GM21367 (cell line): ENCODE results near the gene FAM83F.

Source experiments
- ATAC-seq: cut with Tn5 transposase; IDR thresholded peaks from one replicate; pipeline ENCODE4 v1.9.1; 2021; ENCODE audit not compliant: unreplicated experiment

The FAM83F gene

GRCh38 chr22:39965748-39966147 is 29.0 kb upstream of the FAM83F start:
- no peak for ATAC-seq

GRCh38 chr22:39966470-39966869 is 28.3 kb upstream of the FAM83F start:
- ATAC-seq = no peak

GRCh38 chr22:39967103-39967829 is 27.5 kb upstream of the FAM83F start:
- ATAC-seq = no peak

DNA sequence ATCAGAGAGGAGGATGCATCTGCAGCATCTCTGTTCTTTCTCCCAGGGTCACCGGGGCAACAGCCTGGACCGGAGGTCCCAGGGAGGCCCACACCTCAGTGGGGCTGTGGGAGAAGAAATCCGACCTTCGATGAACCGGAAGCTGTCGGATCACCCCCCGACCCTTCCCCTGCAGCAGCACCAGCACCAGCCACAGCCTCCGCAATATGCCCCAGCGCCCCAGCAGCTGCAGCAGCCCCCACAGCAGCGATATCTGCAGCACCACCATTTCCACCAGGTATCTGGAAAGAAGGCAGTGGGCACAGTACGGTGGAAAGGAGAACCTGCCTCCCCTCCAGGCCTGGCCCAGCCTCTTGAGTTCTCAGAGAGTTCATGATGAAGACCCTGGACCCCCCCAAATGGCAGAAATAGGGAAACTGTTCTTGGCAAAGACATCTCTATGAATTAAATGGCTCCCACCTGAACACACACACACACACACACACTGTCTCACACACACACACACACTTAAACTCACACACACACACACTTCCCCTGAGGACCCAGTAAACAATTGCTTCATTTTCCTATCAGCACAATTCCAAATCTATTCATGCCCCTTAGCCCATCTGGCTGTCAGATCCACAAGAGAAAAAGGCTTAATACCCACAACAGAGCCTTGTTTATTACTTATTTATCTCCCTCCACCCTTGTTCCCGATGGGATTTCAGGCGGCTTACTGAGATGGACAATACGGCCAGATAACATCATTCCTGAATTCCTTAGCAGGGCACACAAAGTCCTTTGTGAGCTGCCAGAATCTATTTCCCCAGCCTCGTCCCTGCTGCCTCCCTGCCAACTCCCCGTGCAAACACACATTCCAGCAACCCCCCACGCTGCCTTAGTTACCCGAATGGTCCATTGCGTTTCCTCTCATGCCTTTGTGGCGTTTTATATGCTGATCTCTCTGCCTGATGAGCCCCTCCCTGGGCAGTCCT is 26.5 kb upstream of the FAM83F start:
- no peak for ATAC-seq

DNA sequence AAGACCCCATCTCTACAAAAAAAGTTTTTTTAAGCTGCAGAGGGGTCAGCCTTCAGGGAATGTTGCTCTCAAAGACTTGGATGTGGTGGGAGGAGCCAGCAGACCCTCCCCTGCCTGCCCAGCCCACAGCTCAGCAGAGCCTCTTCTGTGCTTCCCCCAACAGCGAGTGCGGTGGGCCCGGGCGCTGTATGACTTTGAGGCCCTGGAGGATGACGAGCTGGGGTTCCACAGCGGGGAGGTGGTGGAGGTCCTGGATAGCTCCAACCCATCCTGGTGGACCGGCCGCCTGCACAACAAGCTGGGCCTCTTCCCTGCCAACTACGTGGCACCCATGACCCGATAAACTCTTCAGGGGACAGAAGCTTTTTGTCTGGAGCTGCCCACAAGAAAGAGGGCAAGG is 24.0 kb upstream of the FAM83F start:
- ATAC-seq = no peak

DNA sequence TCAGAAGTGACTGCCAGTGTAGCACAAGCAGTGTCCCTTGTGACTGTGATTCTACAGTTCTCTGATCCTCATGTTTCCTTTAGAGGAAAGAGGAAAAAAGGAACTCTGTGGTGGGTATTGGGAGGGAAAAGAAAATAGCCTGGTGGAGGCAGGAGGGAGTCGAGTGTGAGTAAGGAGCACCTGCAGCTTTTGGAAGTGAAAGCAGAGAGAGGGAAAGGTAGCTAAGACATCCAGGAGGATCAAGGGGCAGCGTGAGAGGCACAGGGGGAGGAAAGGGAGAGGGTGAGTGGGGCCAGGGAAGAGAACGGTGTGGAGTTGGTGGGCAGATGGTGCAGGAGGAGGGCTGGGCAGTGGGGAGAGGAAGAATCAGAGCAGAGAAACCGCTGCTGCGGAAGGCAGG is 22.1 kb upstream of the FAM83F start:
- no peak for ATAC-seq

DNA sequence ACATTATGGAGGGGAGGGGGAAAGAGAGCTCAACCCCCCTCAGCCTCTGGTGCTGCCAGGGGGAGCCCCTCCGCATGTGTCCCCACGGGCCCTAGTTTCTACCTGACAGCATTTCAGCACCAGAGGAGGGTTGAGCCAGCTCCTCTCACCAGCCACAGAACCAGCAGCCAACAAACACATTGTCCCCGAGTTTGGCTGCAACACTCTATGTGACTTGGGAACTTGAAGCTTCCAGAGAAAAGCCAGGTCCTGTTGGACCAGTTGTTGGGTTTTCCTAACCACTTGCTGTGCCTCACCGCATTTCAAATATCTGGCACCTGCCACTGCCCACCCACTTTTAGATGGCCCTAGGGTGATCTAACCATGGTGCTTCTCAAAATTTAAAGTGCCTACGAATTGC is 21.1 kb upstream of the FAM83F start:
- no peak for ATAC-seq

DNA sequence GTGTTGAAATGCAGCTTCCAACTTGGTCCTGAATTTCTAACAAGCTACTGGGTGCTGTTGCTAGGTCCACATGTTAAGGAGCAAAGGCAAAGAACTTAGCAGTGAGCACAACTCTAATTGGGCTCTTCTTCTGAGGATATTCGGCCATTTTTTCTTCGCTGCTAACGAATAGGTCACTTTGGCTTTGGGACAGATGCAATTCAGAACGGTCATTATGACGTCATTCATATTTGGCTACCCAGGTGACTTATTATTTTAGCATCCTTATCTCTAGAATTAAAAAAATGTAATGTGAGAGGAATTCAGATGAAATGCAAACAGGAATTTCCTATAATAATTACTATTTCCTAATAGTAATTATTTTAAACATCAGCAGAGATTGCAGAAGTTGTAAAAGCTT is 20.7 kb upstream of the FAM83F start:
- ATAC-seq = no peak

- ATAC-seq = no peak
These were observed 15.7 kb upstream of the FAM83F start for GRCh38 chr22:39979048-39979447.

DNA sequence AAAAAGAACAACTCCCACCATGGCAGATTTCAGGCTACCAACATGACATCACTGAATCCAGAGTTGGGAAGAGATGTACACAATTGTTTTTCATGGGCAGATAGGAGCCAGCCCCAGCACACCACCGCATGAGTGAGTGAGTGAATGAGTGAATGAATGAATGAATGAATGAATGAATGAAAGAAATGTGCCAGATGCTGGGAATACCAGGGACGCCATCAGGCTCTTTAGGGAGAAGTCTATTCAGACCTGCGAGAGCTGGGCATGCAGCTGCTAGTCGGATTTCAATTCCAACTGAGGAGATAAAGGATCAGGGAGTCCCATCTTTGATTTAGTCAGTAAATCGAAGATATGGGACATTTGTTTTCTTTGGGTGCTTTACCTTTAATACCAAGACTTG is 15.3 kb upstream of the FAM83F start:
- ATAC-seq = no peak

DNA sequence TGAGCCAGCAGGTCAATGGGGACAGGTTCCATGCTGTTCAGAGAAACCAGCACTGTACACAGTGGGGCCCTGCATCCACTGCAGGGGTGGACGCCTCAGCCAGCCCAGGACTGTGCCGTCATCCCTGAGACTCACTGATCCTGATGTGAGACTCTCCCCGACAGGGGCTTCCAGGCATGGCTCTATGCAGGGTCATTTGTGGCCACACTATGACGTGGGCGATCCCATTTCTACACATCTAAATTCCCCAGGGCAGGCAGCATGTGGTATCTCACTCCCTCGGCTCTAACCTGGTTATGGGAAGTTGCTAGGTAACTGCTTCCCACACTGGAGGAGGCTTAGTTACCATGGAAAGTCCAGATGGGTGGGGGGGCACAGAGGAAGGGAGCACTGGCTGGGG is 14.2 kb upstream of the FAM83F start:
- ATAC-seq = no peak

DNA sequence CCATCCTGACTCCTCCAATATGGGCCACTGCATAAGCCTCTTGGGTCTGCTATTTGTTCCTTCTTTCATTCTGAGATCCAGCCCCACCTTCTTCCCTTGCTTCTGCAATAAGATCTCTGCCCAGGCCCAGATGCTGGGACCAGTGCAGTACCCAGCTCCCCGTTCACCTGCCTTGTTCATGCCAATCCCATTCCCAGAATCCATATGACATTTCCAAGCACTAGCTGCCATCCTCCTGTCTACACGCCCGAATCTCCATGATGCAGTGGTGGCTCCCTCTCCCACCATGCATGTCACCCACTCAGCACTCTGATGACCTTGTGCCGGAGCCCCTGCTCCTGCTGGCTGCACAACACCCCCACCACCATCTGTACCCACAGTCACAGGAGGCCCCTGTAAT is 11.4 kb upstream of the FAM83F start:
- no peak for ATAC-seq

GRCh38 chr22:39984006-39984405 is 10.7 kb upstream of the FAM83F start:
- ATAC-seq = no peak

DNA sequence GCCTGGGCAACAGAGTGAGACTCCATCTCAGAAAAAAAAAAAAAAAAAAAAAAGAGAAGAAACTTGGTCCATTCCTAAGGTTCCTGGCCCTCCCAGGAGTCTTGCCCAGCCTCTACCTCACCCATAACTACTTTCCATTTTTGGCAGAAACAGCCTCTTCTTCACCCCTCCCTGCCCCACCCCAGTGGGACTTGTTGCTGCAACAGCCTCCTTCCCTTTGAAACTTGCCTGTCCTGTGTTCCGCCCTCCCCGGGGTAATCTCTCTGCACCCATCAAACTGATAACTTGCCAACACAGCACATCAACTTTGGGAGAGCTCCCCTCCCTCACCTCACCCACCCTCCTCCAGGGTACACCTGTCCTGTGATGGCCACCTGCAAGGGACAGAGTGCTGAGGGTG is 10.0 kb upstream of the FAM83F start:
- no peak for ATAC-seq

DNA sequence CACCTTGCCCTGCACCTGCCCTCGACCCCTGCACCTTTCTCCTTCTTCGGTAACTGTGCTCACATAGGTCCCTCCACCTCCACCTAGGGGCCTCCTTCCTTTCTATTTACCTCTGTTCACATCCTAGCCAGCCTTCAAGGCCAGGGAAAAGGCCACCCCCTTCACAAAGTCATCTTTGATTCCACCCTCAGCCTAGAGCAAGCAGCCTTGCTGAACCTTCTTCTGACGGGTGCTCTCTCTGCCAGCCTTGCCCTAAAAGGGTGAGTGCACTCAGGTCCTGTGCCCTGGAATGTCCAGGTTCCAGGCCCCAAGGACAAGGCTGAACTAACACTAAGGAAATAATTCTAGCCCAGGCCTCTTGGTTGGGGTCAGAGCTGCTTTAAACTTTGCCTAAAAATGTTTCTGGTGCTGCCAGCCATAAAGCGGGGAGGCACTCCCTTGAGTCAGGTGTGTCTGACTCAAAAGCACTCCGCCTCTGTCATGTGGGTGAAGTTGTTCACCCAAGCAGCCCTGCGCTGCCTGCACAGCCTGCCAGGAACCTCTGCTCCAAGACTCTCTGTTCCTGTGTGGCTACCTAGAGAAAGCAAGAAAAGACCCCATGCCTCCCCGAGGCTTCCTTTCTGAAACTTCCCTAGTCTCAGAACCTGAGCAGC is 9.2 kb upstream of the FAM83F start:
- ATAC-seq = no peak

DNA sequence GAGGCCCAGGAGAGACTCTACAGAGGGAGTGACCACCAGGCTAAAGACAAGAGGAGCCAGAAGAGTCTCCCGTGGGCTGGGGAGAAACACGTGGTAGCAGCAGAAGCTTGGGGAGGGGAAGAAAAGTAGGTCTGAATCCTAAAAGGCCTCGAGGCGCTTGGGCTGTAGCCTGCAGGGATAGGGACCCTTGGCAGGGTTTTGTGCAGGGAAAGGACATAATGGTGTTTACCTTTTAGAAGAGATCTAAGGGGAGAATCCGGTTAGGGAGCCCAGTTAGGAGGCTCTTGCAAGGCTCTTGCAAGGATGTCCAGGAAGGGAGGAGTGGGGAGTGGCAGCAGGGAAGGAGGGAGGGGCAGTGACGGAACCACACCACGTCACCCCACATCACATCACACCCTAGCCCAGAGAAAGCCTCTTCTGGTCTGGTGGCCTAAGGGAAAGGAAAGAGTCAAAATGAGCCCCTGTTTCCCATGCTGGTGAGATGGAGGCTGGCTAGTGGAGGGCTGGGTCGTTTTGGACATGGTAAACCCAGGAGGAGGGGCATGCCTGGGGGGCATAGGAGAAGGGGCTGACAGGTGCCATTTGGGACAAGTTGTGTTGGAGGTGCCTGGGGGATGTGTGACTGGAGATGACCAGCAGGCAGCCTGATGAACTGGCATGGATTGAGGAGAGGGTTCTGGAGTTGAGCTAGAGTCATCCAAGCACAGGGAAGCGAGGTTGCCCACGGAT is 6.2 kb upstream of the FAM83F start:
- no peak for ATAC-seq

DNA sequence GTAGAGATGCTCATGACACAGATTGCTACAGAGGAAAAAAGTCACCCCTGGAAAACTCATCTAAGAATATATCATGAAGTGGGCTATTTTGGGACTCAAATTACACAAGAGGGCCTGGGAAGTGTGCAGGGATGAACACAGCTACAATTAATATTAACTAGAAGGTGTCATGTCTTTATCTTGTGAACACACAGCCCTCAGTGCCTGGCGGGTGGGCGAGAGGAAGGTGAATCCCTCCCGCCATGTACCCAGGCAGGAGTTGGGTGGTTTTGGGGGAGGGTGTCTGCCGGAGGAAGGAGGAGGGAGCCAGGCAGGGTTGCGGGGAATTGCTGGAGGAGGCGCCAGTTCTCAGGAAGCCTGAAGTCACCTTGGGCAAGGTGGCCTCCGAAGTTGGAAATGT is 5.1 kb upstream of the FAM83F start:
- ATAC-seq = no peak

GRCh38 chr22:39990686-39991085 is 4.1 kb upstream of the FAM83F start:
- ATAC-seq = no peak

DNA sequence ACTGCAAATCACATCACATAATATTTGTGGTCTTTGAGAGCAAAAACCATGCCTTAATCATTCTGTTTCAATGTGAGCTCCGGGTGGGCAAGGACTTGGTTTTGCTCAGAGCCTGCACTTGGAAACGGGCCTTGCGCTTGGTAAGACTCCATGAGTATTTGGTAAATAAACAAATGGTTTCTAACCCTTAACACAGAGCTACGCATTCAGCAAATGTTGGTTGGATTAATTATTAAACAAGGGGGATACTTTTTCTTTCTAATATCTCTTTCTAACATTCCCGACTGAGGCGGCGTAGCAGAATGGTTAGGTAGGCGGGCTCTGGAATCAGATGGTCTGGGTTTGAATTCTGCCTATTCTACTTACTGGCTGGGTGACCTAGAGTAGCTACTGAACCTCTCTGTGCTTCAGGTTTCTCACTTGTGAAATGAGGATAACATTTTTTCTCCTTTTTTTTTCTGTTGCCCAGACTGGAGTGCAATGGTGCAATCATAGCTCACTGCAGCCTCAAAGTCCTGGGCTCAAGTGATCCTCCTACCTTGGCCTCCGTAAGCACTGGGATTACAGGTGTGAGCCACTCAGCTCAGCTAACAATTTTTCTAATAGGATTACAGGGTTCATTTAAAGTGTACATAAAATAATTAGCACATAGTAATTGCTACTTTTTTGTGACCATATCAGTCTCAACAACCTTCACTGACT is 3.4 kb upstream of the FAM83F start:
- ATAC-seq = no peak

DNA sequence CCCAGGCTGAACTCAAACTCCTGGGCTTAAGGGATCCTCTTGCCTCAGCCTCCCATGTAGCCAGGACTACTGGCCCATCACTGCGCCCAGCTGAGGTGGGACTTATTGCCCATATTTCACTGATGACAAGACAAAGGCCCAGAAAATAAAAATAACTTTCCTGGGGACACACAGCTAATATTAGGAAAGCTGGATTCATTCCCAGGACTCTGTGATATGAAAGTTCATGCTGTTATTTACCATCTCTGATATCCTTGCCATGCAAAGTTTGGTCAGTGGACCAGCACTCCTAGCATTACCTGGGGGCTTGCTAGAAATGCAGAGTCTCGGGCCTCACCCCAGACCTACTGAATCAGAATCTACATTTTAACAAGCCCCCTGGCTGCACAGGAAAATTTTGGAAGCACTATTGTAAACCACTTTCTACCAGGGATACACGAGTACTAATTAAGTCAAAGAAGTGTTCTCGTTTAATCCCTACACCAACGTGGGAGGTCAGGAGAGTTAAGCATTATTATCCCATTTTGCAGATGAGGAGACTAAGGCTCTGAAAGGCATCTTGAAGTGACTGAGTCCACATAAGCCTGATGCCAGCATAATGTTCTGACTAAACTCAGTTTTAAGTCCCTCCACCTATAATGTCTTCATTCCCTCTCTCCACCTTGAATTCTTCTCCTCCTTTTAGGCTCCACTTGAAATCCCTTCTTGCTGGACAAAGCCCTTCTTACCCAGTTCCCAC is 2.5 kb upstream of the FAM83F start:
- ATAC-seq = no peak
